Nephron progenitor cell (in vitro differentiated cells): ENCODE results near the gene ESCO1.
A peak's percentile ranks its signal among the peaks of the same experiment; 100 is the strongest.

Experiments used
- DNase-seq: peaks from one replicate; pipeline ENCODE4 v3.0.0; 2021
- H3K27ac Mint-ChIP-seq: 2 replicates; pipeline ENCODE4 v1.8.0; 2021; ENCODE audit warnings: mild to moderate bottlenecking, moderate library complexity, mixed read lengths
- H3K27me3 Mint-ChIP-seq: 2 replicates; pipeline ENCODE4 v1.8.0; 2021; ENCODE audit warnings: mild to moderate bottlenecking, low read depth, mixed read lengths; ENCODE audit not compliant: poor library complexity
- H3K36me3 Mint-ChIP-seq: 2 replicates; pipeline ENCODE4 v1.8.0; 2021; ENCODE audit warnings: low read depth, mixed read lengths
- H3K4me1 Mint-ChIP-seq: 2 replicates; pipeline ENCODE4 v1.8.0; 2021; ENCODE audit warnings: mixed read lengths
- H3K4me3 Mint-ChIP-seq: 2 replicates; pipeline ENCODE4 v1.8.0; 2021; ENCODE audit warnings: mild to moderate bottlenecking, moderate library complexity, mixed read lengths
- H3K9me3 Mint-ChIP-seq: 2 replicates; pipeline ENCODE4 v1.8.0; 2021; ENCODE audit warnings: mild to moderate bottlenecking, moderate library complexity, mixed read lengths
- TF ChIP-seq, protein P1 (sequence below): fragments of 200-600 bp; sonication (generic); IDR thresholded peaks from 2 replicates; pipeline ENCODE4 v1.5.0; 2021; ENCODE audit warnings: antibody characterized with exemption

The ESCO1 gene

DNA sequence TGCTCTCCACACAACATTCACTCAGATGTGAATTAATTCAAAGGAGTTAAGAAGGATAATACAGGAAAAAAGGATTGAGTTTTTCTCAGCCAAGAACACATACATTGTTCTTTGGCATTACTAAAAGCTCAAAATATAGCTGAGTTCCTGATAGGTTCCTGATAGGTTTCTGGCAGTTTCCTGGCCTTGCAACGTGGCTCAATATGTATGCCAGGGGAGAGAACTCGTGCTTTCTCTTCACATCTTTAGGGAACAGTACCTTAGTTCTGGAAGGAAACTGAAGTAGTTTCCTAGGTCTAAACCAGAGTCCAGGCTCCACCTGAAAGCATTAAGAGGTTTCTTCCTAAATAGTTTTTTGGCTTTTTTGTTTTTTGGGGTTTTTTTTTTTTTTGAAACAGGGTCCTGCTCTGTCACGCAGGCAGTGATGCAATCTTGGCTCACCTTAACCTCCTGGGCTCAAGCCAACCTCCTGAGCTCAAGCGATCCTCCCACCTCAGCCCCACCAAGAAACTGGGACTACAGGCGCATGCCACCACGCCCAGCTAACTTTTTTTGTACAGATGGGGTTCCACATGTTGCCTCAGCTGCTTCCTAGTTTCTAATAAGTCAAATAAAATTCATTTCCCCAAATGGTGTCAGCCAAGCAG lies 42.8 kb downstream of the ESCO1 start:
- no peaks in the 10 kb centered on the region for H3K27me3 Mint-ChIP-seq
- no peaks in the 10 kb centered on the region for H3K9me3 Mint-ChIP-seq
- peaks cover 67% of the 10 kb centered on the region for H3K36me3 Mint-ChIP-seq
- H3K4me1 Mint-ChIP-seq = no peaks in the 10 kb centered on the region
- no peak overlapping the region for H3K27ac Mint-ChIP-seq
- no peak for DNase-seq
- TF ChIP-seq, protein P1, sequence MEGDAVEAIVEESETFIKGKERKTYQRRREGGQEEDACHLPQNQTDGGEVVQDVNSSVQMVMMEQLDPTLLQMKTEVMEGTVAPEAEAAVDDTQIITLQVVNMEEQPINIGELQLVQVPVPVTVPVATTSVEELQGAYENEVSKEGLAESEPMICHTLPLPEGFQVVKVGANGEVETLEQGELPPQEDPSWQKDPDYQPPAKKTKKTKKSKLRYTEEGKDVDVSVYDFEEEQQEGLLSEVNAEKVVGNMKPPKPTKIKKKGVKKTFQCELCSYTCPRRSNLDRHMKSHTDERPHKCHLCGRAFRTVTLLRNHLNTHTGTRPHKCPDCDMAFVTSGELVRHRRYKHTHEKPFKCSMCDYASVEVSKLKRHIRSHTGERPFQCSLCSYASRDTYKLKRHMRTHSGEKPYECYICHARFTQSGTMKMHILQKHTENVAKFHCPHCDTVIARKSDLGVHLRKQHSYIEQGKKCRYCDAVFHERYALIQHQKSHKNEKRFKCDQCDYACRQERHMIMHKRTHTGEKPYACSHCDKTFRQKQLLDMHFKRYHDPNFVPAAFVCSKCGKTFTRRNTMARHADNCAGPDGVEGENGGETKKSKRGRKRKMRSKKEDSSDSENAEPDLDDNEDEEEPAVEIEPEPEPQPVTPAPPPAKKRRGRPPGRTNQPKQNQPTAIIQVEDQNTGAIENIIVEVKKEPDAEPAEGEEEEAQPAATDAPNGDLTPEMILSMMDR = no peak
- H3K4me3 Mint-ChIP-seq = no peak overlapping the region

DNA sequence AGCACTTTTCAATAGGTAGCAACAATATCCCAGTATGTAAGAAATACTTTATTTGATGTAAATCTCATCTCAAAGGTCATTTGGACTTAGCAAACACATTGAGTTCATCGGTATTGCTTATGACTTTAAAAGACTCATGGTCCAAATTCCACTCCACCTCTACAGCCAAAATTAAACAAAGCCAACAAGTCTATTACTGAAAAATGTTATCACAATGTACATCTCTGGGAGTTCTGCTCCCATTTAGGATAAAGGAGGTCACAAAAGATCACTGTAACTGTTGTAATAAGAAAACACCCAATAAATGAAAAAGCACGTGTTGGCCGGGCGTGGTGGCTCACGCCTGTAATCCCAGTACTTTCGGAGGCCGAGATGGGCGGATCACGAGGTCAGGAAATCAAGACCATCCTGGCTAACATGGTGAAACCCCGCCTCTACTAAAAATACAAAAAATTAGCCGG lies 50.0 kb downstream of the ESCO1 start:
- Mint-ChIP-seq H3K9me3 (no peaks in the 10 kb centered on the region), H3K27ac (peak overlapping the region; percentile 59), H3K4me1 (no peaks in the 10 kb centered on the region), H3K27me3 (no peaks in the 10 kb centered on the region), H3K36me3 (peaks cover 79% of the 10 kb centered on the region), H3K4me3 (no peak overlapping the region)
- no peak for DNase-seq
- TF ChIP-seq, protein P1 = no peak

DNA sequence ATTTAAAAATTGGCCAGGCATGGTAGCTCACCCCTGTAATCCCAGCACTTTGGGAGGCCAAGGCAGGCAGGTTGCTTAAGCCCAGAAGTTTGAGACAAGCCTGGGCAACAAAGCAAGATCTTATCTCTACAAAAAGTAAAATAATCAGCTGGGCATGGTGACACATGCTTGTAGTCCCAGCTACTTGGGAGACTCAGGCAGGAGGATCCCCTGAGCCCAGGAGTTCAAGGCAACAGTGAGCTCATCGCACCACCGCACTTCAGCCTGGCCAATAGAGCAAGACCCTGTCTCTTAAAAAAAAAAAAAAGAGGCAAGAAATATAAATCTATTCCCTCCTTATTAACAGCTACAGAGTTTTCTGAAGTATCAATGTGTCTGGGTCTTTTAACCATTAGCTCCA lies 51.9 kb downstream of the ESCO1 start:
- H3K9me3 Mint-ChIP-seq = peaks cover under 1% of the 10 kb centered on the region
- no peak for DNase-seq
- H3K4me3 Mint-ChIP-seq = no peak overlapping the region
- H3K4me1 Mint-ChIP-seq = no peaks in the 10 kb centered on the region
- no peak overlapping the region for H3K27ac Mint-ChIP-seq
- TF ChIP-seq, protein P1 = no peak
- H3K36me3 Mint-ChIP-seq = peaks cover 75% of the 10 kb centered on the region
- H3K27me3 Mint-ChIP-seq = no peaks in the 10 kb centered on the region

DNA sequence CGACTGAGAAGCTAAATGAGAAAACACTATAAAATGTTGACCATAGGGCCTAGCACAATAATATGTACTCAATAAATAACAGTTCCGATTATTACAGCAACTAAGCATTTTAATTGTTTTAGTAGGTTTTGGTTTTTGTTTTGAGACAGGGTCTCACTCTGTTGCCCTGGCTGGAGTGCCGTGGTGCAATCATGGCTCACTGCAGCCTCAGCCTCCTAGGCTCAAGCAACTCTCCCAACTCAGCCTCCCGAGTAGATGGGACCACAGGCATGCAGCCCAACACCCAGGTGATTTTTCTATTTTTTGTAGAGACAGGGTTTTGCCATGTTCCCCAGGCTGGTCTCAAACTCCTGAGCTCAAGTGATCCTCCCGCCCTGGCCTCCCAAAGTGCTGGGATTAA lies 54.1 kb downstream of the ESCO1 start:
- Mint-ChIP-seq H3K4me3 (no peak overlapping the region), H3K9me3 (peaks cover 4% of the 10 kb centered on the region), H3K4me1 (no peaks in the 10 kb centered on the region), H3K36me3 (peaks cover 72% of the 10 kb centered on the region), H3K27me3 (no peaks in the 10 kb centered on the region), H3K27ac (no peak overlapping the region)
- no peak for DNase-seq
- TF ChIP-seq, protein P1 = no peak

DNA sequence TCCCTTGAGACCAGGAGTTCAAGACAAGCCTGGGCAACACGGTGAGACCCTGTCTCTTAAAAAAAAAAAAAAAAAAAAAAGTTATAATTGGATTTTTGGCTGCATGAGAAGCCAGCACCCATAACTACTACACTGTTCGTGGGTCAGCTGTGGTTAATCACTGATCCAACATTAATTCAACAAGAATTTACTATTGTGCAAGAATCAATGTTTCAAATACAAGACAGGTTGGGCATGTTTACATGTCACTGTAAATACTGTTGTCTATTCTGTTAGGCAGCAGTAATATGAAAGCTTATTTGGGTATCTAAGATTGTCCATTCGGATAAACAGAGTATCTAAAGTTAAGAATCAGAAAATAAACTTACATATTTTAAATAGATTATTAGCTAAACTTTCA lies 62.3 kb downstream of the ESCO1 start:
- Mint-ChIP-seq H3K36me3 (peaks cover 59% of the 10 kb centered on the region), H3K4me1 (peaks cover 5% of the 10 kb centered on the region), H3K27me3 (no peaks in the 10 kb centered on the region), H3K27ac (no peak overlapping the region), H3K4me3 (no peak overlapping the region), H3K9me3 (no peaks in the 10 kb centered on the region)
- DNase-seq = no peak
- TF ChIP-seq, protein P1 = no peak

DNA sequence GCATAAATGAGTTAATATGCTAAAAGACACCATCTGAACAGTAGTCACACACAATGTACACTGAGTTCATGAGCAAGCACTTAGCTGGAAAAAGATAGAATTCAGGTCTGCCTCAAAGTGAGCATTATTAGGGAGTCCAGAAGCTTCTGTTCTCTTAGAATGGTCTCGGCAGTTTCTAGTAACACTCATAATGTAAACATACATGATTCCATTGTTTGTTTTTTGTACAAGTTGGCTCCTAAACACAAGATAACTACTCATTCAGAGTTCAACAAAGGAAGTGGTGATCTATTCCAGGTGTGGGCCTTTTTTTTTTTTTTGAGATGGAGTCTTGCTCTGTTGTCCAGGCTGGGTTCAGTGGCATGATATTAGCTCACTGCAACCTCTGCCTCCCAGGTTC lies 66.2 kb downstream of the ESCO1 start:
- Mint-ChIP-seq H3K4me1 (no peaks in the 10 kb centered on the region), H3K27me3 (no peaks in the 10 kb centered on the region), H3K4me3 (no peak overlapping the region), H3K9me3 (no peaks in the 10 kb centered on the region), H3K36me3 (peaks cover 63% of the 10 kb centered on the region), H3K27ac (no peak overlapping the region)
- TF ChIP-seq, protein P1 = no peak
- DNase-seq = no peak
